GM12872 (cell line): ENCODE measurements around the gene NAA10.

Source experiments
- TF ChIP-seq, protein P1 (sequence below): IDR thresholded peaks from 3 replicates; pipeline ENCODE4 v1.5.1; 2011; ENCODE audit warnings: low read depth, mild to moderate bottlenecking, low read length, moderate library complexity; ENCODE audit not compliant: insufficient read depth

The NAA10 gene

DNA sequence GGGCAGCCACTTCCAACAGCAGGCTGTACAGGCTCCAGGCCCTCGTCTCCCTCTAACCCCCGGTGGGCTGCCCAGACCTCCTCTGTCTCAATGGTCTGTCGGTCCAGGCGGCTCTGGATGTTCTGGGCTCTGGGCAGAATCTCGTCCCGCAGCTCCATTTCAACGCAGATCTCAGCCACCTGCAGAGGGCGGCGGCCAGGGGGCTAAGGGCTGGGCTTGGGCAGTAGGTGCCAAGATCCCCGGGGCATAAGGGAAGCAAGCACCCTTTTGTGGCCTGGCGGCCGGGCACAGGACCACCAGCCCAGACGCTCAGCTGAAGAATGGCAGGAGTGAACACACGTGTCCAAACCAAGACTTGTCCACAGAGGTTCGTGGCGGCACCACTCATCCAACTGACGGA lies 21.1 kb downstream of the NAA10 start:
- TF ChIP-seq, protein P1, sequence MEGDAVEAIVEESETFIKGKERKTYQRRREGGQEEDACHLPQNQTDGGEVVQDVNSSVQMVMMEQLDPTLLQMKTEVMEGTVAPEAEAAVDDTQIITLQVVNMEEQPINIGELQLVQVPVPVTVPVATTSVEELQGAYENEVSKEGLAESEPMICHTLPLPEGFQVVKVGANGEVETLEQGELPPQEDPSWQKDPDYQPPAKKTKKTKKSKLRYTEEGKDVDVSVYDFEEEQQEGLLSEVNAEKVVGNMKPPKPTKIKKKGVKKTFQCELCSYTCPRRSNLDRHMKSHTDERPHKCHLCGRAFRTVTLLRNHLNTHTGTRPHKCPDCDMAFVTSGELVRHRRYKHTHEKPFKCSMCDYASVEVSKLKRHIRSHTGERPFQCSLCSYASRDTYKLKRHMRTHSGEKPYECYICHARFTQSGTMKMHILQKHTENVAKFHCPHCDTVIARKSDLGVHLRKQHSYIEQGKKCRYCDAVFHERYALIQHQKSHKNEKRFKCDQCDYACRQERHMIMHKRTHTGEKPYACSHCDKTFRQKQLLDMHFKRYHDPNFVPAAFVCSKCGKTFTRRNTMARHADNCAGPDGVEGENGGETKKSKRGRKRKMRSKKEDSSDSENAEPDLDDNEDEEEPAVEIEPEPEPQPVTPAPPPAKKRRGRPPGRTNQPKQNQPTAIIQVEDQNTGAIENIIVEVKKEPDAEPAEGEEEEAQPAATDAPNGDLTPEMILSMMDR, result no peak

DNA sequence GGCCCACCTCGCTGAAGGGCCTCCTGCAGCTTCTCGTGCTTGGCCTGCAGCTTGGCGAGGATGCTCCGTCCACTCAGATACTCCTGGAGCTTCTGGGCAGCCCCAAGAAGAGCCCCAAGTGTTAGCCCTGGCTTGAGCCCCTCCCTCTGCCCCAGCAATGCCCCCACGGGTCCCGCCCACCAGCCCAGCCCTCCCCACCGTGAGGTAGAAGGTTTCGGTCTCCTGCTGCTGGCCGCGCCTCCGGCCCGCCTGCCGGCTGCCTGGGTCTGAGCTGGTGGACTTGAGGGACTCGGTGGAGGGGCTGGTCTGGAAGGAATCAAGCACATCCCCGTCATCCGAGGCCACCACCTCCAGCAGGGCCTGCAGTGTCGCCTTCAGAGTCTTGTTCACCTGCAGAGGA lies 21.6 kb downstream of the NAA10 start:
- TF ChIP-seq, protein P1, result no peak

DNA sequence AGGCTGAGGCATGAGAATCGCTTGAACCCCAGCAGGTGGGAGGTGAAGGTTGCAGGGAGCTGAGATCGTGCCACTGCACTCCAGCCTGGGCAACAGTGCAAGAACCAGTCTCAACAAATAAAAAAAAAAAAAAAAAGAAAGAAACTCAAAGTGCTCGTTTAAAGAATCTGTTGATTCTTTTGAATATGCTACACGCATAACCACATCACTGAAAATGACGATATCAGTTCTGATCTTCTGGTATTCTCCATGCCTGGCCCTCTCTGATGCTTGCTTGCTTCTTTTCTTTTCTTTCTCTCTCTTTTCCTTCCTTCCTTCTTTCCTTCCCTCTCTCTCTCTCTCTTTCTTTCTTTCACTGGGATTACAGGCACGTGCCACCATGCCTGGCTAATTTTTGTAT lies 23.0 kb downstream of the NAA10 start:
- TF ChIP-seq, protein P1, result no peak

DNA sequence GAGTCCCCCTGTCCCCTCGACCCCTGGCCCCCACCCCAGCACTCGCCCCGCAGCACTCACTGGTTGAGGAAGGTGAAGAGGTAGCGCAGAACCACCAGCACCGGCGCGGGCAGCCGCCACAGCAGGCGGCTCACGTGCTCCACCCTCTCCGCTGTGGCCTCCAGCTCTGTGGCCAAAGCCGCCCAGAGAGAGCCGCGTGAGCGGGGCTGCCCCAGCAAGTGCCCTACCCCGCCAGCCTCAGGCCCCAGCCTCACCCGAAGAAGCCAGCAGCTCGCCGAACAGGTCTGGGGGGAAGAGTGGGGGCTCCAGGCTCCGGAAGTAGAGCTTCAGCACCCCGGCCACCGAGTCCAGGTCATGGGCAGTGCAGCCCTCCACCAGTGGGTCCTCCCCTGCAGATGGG lies 24.4 kb downstream of the NAA10 start:
- TF ChIP-seq, protein P1, result no peak

DNA sequence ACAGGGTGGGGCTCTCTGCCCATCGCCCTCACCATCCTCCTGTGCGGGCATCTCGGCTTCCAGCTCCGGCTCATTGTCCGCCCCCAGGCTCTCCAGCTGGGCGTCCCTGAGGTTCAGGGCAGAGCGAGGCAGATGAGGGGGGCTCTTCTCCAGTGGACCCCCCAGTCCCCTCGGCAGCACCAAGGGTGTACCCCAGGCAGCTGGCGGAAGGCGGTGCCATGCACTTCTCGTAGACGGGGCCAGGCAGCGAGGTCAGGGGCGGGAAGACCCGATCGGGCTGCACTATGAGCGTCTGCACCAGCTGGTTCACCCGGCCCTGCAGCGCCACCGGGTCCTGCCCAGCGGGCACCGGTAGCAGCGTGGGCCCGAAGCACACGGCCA lies 24.9 kb downstream of the NAA10 start:
- TF ChIP-seq, protein P1, result no peak

DNA sequence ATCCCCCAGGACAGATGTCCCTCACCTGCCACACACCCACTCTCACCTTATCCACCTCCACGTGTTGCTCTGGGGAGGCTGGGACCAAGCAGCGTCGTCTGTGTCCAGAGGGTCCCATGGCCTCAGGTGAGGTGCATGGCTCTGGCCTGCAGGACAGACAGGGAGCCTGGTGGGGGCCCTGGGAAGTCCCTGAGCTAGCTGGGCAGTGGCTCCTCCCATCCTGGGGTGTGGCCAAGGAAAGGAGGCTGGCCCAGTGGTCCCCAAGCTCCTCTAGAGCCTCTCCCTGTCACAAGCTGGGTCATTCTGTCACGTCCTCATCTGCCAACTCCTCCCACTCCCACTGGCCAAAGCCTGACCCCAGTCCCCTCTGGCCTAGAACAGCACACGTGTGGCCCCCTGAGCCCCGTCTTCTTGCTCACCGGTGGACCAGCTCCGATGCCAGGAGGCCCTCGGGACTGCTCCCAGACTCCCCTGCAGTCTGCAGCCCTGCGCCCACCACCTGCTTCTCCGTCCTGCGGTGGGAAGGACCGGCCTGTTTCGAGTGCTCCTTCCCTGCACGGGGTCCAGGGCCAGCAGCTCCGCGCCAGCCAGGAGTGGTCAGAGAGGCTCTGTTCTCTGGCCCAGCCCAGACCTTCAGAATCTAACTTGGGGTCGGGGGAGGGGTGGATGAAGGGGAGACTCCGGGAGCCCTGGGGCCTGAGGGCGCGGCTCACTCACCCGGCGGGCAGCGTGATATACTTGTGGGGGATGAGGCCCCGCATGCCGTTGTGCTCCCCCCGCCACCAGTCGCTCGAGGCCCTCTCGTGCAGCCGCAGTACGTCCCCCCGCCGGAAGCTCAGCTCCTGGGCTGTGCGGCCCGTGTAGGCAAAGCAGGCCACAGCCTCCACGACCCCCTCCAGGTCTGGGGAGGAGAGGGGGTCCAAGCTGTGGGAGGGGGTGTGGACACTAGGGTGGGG lies 25.5 kb downstream of the NAA10 start:
- TF ChIP-seq, protein P1, result no peak

DNA sequence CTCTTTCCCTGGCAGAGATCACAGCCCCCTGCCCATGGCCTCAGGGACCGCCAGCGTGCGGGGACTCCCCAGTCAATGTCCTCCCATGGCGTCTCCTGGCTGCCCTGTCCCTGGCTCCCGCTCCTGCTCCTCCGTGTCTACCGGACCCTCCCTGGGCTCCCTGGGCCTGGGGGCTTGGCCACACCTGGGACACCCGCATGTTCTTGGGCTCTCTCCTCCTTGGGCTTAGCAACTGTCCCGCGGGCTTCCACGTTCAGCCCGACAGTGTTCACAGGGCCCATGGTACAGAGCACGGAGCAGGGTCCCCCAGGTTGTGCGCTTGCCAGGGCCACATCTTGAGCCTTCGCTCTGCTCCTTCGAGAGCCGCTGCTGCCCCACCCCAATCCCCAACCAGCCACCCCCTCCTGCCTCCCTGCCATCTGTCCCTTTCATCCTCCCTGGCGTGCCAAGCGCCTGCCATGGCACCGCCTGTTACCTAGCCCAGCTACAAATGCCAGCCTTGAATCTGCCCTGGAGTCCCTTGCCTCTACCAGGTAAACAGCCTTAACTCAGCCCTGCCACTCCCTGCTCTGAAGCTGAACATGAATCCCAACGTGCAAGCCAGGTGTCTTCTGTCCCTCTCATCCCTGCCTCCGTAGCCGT lies 26.5 kb downstream of the NAA10 start:
- TF ChIP-seq, protein P1, result no peak
